ENCODE measurements around the gene COMTD1.

- TF ChIP-seq, protein P1, sequence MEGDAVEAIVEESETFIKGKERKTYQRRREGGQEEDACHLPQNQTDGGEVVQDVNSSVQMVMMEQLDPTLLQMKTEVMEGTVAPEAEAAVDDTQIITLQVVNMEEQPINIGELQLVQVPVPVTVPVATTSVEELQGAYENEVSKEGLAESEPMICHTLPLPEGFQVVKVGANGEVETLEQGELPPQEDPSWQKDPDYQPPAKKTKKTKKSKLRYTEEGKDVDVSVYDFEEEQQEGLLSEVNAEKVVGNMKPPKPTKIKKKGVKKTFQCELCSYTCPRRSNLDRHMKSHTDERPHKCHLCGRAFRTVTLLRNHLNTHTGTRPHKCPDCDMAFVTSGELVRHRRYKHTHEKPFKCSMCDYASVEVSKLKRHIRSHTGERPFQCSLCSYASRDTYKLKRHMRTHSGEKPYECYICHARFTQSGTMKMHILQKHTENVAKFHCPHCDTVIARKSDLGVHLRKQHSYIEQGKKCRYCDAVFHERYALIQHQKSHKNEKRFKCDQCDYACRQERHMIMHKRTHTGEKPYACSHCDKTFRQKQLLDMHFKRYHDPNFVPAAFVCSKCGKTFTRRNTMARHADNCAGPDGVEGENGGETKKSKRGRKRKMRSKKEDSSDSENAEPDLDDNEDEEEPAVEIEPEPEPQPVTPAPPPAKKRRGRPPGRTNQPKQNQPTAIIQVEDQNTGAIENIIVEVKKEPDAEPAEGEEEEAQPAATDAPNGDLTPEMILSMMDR (conservative IDR thresholded peaks at IDR 0.05 in 1 of 2, IDR thresholded peaks at IDR 0.05 in 1 of 2; ENCODE audit: extremely low read depth in 1 of 2, insufficient read depth in 1 of 2, low read depth in 1 of 2, low read length in 2 of 2) = no peak
- TF ChIP-seq EZH2 (IDR thresholded peaks at IDR 0.05; ENCODE audit: borderline replicate concordance, low read length) = no peak
Observed at GRCh38 chr10:75209086-75209920, 26.5 kb downstream of the COMTD1 start.

Measured in mammary epithelial cell (primary cell).